ENCODE results near the gene CHD6.

The CHD6 gene

DNA sequence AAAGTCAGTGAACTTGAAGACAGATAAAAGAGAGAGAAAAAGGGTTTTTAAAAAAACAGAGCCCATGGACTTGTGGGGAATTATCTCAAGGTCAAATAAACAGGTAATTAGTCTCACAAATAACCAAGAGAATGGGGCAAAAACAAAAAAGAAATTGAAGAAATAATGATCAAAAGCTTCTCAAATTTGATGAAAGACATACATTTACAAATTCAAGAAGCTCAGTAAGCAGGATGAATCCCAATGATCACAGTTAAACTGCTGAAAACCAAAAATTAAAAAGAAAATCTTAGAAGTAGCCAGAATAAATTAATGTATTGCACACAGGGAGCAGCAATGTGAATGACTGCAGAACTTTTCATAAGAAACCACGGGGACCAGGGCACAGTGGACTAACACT, 139.1 kb downstream of the CHD6 start:
- no peak for DNase-seq (ENCODE audit: low read depth, low spot score)
- peaks cover 50% of the 10 kb centered on the region for H3K36me3 ChIP-seq (ENCODE audit: insufficient read depth, low read length)

DNA sequence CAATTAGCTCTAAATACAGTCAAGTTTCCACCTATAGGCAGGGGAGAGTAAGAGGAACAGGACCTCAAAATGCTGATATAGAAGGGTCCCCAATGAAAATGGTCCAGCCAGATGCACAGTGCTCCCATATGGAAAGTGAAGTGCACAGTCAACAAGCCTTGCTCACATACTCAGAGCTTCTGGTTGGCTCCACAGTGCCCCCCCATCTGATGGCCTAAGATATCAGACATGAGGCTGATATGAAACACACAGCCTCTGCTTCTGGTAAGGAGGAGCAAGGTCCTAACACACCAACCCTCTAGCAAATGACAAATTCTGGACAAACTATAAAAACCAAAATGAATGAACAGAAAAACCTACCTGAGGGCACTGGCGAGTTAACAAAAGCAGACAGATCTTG, 140.2 kb downstream of the CHD6 start:
- peaks cover 49% of the 10 kb centered on the region for H3K36me3 ChIP-seq (ENCODE audit: insufficient read depth, low read length)
- TF ChIP-seq FOXP2 (optimal IDR thresholded peaks at IDR 0.05; ENCODE audit: control extremely low read depth, extremely low read length, insufficient read depth): no peak
- H3K9ac ChIP-seq (ENCODE audit: insufficient read length): no peak overlapping the region
- H3K27ac ChIP-seq: no peak overlapping the region
- DNase-seq (ENCODE audit: low read depth, low spot score): no peak
- H3K9me3 ChIP-seq (ENCODE audit: low read depth, low read length): no peaks in the 10 kb centered on the region; the same call in 1 of the 2 replicates
- H3K4me3 ChIP-seq: no peak overlapping the region

More for the DNA sequence above, 139.1 kb downstream of the CHD6 start:
- TF ChIP-seq FOXP2 (optimal IDR thresholded peaks at IDR 0.05; ENCODE audit: control extremely low read depth, extremely low read length, insufficient read depth) (no peak), POLR2AphosphoS5 (IDR thresholded peaks at IDR 0.05; ENCODE audit: borderline replicate concordance, low read depth, low read length) (no peak), EZH2 (IDR thresholded peaks at IDR 0.05) (no peak)
- H3K9ac ChIP-seq (ENCODE audit: insufficient read length): no peak overlapping the region
- no peak overlapping the region for H3K4me3 ChIP-seq
- no peaks in the 10 kb centered on the region; the same call in 1 of the 2 replicates for H3K9me3 ChIP-seq (ENCODE audit: low read depth, low read length)
- H3K27ac ChIP-seq: no peak overlapping the region

DNA sequence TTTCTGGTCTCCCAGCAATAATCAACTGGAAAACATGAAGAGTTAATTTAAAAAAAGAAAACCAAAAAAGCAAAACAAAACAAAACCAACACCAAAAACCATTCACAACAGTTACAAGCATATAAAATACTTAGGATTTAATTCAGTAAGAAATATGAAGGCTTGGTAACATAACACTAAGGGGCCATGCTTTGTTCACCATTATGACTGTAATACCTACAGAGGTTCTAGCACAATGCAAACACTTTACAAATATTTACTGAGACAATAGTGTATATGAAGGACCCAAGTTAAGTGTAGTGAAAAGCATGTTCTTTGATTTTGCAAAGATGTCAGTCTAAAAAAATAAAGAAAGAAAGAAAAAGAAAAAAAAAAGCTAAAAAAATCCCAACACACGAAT, 141.7 kb downstream of the CHD6 start:
- Histone ChIP-seq H3K36me3 (ENCODE audit: insufficient read depth, low read length) (peaks cover 52% of the 10 kb centered on the region), H3K9ac (ENCODE audit: insufficient read length) (no peak overlapping the region), H3K9me3 (ENCODE audit: low read depth, low read length) (no peaks in the 10 kb centered on the region; the same call in 1 of the 2 replicates), H3K27ac (peak overlapping the region; percentile 67), H3K4me3 (no peak overlapping the region)
- no peak for DNase-seq (ENCODE audit: low read depth, low spot score)
- TF ChIP-seq FOXP2 (optimal IDR thresholded peaks at IDR 0.05; ENCODE audit: control extremely low read depth, extremely low read length, insufficient read depth): no peak
- no peak for TF ChIP-seq EZH2 (IDR thresholded peaks at IDR 0.05)
- TF ChIP-seq POLR2AphosphoS5 (IDR thresholded peaks at IDR 0.05; ENCODE audit: borderline replicate concordance, low read depth, low read length): no peak

DNA sequence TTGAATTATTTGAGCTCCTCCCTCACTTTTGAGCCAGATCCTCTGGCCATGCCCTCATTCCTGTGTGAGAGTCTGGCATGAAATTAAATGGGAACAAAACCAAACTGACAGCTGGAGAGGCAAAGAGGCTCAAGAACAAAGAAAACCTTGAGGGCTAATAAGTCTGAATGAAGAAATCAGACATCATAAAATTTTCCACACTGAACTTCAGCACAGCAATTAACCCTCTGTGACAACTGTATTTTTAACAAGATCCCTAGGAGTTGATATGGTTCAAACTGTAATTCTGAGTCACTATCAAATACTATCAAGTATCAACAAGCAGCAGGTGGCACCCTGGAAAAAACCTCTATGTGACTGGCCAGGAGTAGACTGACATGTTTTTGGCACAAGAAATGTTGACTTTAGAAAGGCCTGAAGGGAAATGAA, 142.2 kb downstream of the CHD6 start:
- 0 out of 2 replicates have a peak overlapping the region, but pooled peaks have one; percentile 11 for H3K4me3 ChIP-seq
- TF ChIP-seq FOXP2 (optimal IDR thresholded peaks at IDR 0.05; ENCODE audit: control extremely low read depth, extremely low read length, insufficient read depth) (no peak), EZH2 (IDR thresholded peaks at IDR 0.05) (no peak), POLR2AphosphoS5 (IDR thresholded peaks at IDR 0.05; ENCODE audit: borderline replicate concordance, low read depth, low read length) (no peak)
- H3K9ac ChIP-seq (ENCODE audit: insufficient read length): no peak overlapping the region
- no peaks in the 10 kb centered on the region; the same call in 1 of the 2 replicates for H3K9me3 ChIP-seq (ENCODE audit: low read depth, low read length)
- peak overlapping the region; percentile 67 for H3K27ac ChIP-seq
- DNase-seq (ENCODE audit: low read depth, low spot score): peak; percentile 12
- peaks cover 52% of the 10 kb centered on the region for H3K36me3 ChIP-seq (ENCODE audit: insufficient read depth, low read length)

DNA sequence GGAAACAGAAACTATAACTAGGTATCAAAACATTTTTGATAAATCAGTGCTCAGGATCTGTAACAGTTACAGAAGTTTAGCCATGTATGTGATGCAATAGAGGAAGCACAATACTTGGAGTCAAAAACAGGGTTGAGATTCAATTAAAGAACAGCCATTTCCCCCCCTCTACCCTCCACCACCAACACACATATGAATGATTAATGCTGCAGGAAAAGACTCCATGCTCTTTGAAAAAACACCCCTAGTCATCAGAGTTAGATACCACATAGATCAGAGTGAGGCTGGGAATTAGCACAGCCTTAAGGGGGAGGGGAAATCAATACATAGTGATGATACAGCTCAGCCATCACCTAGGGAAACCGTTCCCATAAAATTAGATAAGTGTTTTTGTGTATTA, 142.7 kb downstream of the CHD6 start:
- Histone ChIP-seq H3K27ac (peak overlapping the region; percentile 67), H3K4me3 (0 out of 2 replicates have a peak overlapping the region, but pooled peaks have one; percentile 11), H3K9me3 (ENCODE audit: low read depth, low read length) (no peaks in the 10 kb centered on the region; the same call in 1 of the 2 replicates), H3K36me3 (ENCODE audit: insufficient read depth, low read length) (peaks cover 54% of the 10 kb centered on the region), H3K9ac (ENCODE audit: insufficient read length) (no peak overlapping the region)
- DNase-seq (ENCODE audit: low read depth, low spot score): no peak
- TF ChIP-seq EZH2 (IDR thresholded peaks at IDR 0.05): no peak
- TF ChIP-seq POLR2AphosphoS5 (IDR thresholded peaks at IDR 0.05; ENCODE audit: borderline replicate concordance, low read depth, low read length): no peak
- TF ChIP-seq FOXP2 (optimal IDR thresholded peaks at IDR 0.05; ENCODE audit: control extremely low read depth, extremely low read length, insufficient read depth): no peak

DNA sequence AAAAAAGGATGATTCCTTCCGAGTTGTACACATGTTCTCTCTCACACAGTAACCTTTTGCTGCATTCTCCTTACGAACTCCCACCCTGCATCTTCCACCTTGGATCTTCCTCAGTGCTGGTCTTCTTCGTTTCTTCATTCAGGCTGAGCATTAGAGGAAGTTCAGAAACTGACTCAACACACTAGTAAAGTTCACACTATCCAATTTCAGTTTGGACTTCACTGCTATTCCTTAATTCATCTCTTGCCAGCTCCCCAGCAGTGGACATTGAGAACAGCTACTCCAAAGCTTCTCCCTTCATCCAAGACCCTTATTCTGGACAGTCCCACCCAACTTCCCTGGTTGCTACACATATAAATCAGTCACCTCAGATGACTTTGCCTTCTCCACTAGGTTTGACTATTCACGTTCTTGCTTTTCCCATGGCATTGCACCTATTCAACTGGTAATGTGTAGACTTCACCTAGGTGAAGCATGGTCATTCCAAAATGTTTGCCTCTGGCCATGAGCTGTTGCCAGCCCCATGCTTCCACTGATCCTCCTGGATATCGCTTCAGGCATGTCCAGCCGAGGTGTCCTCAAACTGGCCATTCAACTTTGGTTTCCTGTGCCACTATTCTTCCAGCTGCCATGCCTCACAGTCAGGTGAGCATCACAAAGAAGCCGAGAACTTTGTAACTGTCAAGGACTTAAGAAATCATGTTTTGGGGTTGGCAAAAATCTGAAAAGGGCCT, 147.6 kb downstream of the CHD6 start:
- no peak for TF ChIP-seq EZH2 (IDR thresholded peaks at IDR 0.05)
- no peak for TF ChIP-seq FOXP2 (optimal IDR thresholded peaks at IDR 0.05; ENCODE audit: control extremely low read depth, extremely low read length, insufficient read depth)
- H3K27ac ChIP-seq: no peak overlapping the region
- H3K9me3 ChIP-seq (ENCODE audit: low read depth, low read length): no peaks in the 10 kb centered on the region
- H3K9ac ChIP-seq (ENCODE audit: insufficient read length): no peak overlapping the region
- peaks cover 42% of the 10 kb centered on the region for H3K36me3 ChIP-seq (ENCODE audit: insufficient read depth, low read length)
- no peak for DNase-seq (ENCODE audit: low read depth, low spot score)
- H3K4me3 ChIP-seq: no peak overlapping the region

DNA sequence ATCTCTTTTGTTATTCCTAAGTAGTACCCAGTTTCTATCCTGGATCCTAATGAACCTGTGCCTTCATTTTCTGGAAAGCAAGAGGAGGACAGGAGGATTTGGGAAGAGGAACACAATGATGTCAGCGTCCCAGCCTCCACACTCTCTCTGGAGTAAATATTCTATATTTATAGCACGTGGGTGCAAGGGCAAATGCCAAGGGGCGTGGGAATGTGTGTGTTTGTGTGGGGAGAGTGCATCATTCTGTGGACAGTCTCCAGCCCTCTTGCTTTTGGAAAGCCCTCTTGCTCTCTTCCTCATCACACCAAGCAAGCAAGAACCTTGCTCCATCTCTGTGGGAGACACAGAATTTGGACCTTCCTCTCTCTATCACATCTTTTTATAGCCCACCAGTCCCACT, 148.3 kb downstream of the CHD6 start:
- H3K27ac ChIP-seq: no peak overlapping the region
- H3K9ac ChIP-seq (ENCODE audit: insufficient read length): no peak overlapping the region
- H3K4me3 ChIP-seq: no peak overlapping the region
- peaks cover 49% of the 10 kb centered on the region for H3K36me3 ChIP-seq (ENCODE audit: insufficient read depth, low read length)
- no peak for TF ChIP-seq EZH2 (IDR thresholded peaks at IDR 0.05)
- TF ChIP-seq POLR2AphosphoS5 (IDR thresholded peaks at IDR 0.05; ENCODE audit: borderline replicate concordance, low read depth, low read length): no peak
- no peak for TF ChIP-seq FOXP2 (optimal IDR thresholded peaks at IDR 0.05; ENCODE audit: control extremely low read depth, extremely low read length, insufficient read depth)
- no peak for DNase-seq (ENCODE audit: low read depth, low spot score)
- H3K9me3 ChIP-seq (ENCODE audit: low read depth, low read length): 0 out of 2 replicates have a peak, but pooled peaks cover 4% of the 10 kb centered on the region

DNA sequence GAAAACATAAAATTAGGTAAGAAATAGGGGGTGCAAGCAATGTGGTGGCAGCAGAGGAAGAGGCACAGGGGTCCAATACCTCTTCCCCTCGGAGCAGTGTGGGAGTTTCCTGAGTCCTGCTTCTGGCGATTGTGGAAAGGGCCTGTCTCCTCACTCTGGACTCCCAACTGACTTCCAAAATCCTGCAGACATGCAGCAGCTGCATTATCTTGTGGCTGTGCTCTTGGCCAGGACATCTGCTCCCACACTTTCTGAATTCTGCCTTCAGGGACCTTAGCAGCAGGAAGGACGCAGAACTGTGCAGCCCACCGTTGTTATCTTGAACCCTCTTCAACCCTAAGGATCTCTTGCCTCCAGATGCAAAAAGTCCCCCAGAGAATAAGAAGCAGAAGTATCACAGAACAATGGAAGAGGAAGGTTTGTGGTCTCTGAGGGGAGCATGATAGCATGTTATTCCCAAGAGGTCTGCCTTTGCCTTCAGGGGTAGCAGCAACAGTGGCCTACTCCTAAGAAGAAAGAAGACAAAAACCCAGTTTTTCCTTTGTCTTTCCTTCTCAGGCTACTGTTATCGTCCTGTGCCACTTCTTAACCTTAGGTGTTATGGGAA, 149.1 kb downstream of the CHD6 start:
- Histone ChIP-seq H3K9me3 (ENCODE audit: low read depth, low read length) (0 out of 2 replicates have a peak, but pooled peaks cover 4% of the 10 kb centered on the region), H3K36me3 (ENCODE audit: insufficient read depth, low read length) (peaks cover 56% of the 10 kb centered on the region), H3K27ac (no peak overlapping the region), H3K9ac (ENCODE audit: insufficient read length) (no peak overlapping the region), H3K4me3 (no peak overlapping the region)
- TF ChIP-seq FOXP2 (optimal IDR thresholded peaks at IDR 0.05; ENCODE audit: control extremely low read depth, extremely low read length, insufficient read depth) (no peak), POLR2AphosphoS5 (IDR thresholded peaks at IDR 0.05; ENCODE audit: borderline replicate concordance, low read depth, low read length) (no peak), EZH2 (IDR thresholded peaks at IDR 0.05) (no peak)
- no peak for DNase-seq (ENCODE audit: low read depth, low spot score)

Data from SK-N-MC (cell line).